ENCODE data around the gene KCNMA1.

KCNMA1 gene

DNA sequence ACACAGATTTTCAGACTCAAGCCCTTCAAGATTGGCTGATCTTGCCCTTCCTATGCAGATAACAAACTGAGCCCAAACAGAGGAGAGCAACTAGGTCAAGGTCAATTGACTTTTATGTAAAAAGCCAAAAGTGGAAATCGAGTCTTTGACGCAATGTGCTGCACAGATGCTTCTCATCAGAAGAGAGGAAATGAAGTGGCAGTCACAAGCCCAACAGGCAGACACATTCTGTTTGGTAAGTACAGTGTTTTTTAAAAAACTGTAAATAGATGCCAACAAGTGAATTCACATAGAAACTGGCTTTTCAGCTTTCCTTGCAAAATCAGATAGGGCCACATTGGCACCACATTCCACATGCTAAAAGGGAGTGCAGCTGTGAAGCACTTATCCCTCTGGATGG, 606.6 kb downstream of the KCNMA1 start:
- no peaks in the 10 kb centered on the region for H3K9me3 ChIP-seq (ENCODE audit: insufficient read depth, low read length)

DNA sequence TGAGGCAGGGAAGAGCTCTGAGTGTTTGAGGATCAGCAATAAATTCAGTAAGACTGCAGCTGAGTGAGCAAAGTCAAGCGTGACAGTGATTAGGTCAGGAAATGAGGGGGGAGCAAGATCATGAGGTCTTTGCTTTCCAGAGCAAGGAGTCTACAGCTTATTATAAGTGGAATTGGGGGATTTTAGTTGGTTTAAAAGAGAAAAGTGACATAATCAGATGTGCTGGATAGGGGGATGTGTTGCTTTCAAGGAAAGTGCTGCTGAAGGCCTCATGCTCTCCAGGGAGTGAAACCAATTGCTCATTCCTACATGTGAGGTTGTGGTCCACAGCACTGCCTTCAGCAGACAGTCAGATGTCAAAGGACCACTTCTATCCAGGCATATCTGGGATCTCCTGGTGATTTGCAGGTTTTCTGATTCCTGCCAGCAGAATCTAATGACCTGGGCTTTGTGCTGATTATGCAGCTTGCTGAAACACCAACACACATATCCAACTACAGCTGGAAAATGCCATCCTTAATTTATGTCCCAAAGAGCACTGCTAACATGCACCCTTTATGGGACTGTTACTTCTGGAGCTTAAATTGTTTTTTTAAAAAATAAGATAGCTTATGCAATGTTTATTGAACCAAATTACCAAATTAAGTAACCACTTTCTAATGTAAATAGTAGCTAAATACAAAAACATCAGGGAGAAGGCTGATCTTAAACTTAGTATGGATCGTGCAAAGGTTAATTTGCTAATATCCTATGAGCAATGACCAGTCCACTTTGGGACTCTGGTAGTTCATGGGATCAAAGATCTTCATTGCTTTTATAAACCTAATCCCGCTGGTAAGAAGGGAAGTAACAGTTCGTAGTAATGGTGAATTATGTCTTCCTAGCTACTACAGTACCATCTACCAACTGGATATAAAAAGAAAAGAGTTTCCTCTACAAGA, 607.6 kb downstream of the KCNMA1 start:
- Histone ChIP-seq H3K4me3 (ENCODE audit: insufficient read depth, low read length, poor library complexity, severe bottlenecking) (no peak overlapping the region), H3K9me2 (replicated peaks; ENCODE audit: insufficient read depth, low read length) (no peaks in the 10 kb centered on the region), H3K27ac (ENCODE audit: low read depth, low read length) (no peak overlapping the region), H3K36me3 (ENCODE audit: low read length) (no peaks in the 10 kb centered on the region), H3K9ac (ENCODE audit: low read length) (no peak overlapping the region), H2AFZ (ENCODE audit: low read depth, low read length, severe bottlenecking) (no peak overlapping the region), H3K4me2 (ENCODE audit: low read depth, low read length, poor library complexity, severe bottlenecking) (no peak overlapping the region), H3K27me3 (ENCODE audit: low read length) (no peaks in the 10 kb centered on the region), H3F3A (ENCODE audit: insufficient read depth) (no peaks in the 10 kb centered on the region), H3K9me3 (ENCODE audit: insufficient read depth, low read length) (no peaks in the 10 kb centered on the region), H4K20me1 (ENCODE audit: low read depth, low read length) (no peaks in the 10 kb centered on the region), H3K79me2 (ENCODE audit: insufficient read depth, low read length) (no peaks in the 10 kb centered on the region)
- TF ChIP-seq, protein P1, sequence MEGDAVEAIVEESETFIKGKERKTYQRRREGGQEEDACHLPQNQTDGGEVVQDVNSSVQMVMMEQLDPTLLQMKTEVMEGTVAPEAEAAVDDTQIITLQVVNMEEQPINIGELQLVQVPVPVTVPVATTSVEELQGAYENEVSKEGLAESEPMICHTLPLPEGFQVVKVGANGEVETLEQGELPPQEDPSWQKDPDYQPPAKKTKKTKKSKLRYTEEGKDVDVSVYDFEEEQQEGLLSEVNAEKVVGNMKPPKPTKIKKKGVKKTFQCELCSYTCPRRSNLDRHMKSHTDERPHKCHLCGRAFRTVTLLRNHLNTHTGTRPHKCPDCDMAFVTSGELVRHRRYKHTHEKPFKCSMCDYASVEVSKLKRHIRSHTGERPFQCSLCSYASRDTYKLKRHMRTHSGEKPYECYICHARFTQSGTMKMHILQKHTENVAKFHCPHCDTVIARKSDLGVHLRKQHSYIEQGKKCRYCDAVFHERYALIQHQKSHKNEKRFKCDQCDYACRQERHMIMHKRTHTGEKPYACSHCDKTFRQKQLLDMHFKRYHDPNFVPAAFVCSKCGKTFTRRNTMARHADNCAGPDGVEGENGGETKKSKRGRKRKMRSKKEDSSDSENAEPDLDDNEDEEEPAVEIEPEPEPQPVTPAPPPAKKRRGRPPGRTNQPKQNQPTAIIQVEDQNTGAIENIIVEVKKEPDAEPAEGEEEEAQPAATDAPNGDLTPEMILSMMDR (IDR thresholded peaks at IDR 0.05; ENCODE audit: insufficient read depth, low read length, poor library complexity, severe bottlenecking): no peak
- no peak for TF ChIP-seq EZH2phosphoT487 (conservative IDR thresholded peaks at IDR 0.05; ENCODE audit: low read length)

More for the DNA sequence above, 606.6 kb downstream of the KCNMA1 start:
- H3K4me2 ChIP-seq (ENCODE audit: low read depth, low read length, poor library complexity, severe bottlenecking): no peak overlapping the region
- no peaks in the 10 kb centered on the region for H3K36me3 ChIP-seq (ENCODE audit: low read length)
- H3K9me2 ChIP-seq (replicated peaks; ENCODE audit: insufficient read depth, low read length): no peaks in the 10 kb centered on the region
- H3K27ac ChIP-seq (ENCODE audit: low read depth, low read length): no peak overlapping the region
- H4K20me1 ChIP-seq (ENCODE audit: low read depth, low read length): no peaks in the 10 kb centered on the region
- H3K27me3 ChIP-seq (ENCODE audit: low read length): no peaks in the 10 kb centered on the region
- H3K9ac ChIP-seq (ENCODE audit: low read length): no peak overlapping the region
- H3K79me2 ChIP-seq (ENCODE audit: insufficient read depth, low read length): no peaks in the 10 kb centered on the region
- no peak overlapping the region for H2AFZ ChIP-seq (ENCODE audit: low read depth, low read length, severe bottlenecking)
- TF ChIP-seq EZH2phosphoT487 (conservative IDR thresholded peaks at IDR 0.05; ENCODE audit: low read length): no peak
- TF ChIP-seq, protein P1 (IDR thresholded peaks at IDR 0.05; ENCODE audit: insufficient read depth, low read length, poor library complexity, severe bottlenecking): no peak
- no peak overlapping the region for H3K4me3 ChIP-seq (ENCODE audit: insufficient read depth, low read length, poor library complexity, severe bottlenecking)
- no peaks in the 10 kb centered on the region for H3F3A ChIP-seq (ENCODE audit: insufficient read depth)

DNA sequence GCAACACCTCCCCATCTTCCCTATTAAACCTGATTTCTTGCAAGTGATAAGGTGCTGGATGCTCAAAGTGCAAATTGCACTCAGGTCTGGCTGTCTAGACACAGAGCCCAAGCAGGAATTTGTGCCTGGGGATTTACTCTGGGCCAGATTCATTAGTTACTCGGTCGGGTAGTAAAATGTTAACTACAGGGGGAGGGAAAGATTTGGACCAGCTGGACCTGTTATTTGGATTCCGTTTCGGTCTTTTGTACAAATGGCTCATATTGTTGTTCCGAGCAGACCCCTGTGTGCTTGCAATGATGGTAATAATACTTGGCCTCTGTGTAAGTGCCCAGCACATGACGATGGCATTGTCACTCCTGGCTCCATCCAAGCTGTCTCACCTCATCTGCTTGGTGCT, 609.6 kb downstream of the KCNMA1 start:
- H3K27me3 ChIP-seq (ENCODE audit: low read length): no peaks in the 10 kb centered on the region
- H3K36me3 ChIP-seq (ENCODE audit: low read length): no peaks in the 10 kb centered on the region
- no peak overlapping the region for H3K9ac ChIP-seq (ENCODE audit: low read length)
- TF ChIP-seq EZH2phosphoT487 (conservative IDR thresholded peaks at IDR 0.05; ENCODE audit: low read length): no peak
- TF ChIP-seq, protein P1 (IDR thresholded peaks at IDR 0.05; ENCODE audit: insufficient read depth, low read length, poor library complexity, severe bottlenecking): no peak
- H4K20me1 ChIP-seq (ENCODE audit: low read depth, low read length): no peaks in the 10 kb centered on the region
- H3K4me2 ChIP-seq (ENCODE audit: low read depth, low read length, poor library complexity, severe bottlenecking): no peak overlapping the region
- H3K9me3 ChIP-seq (ENCODE audit: insufficient read depth, low read length): no peaks in the 10 kb centered on the region
- no peaks in the 10 kb centered on the region for H3F3A ChIP-seq (ENCODE audit: insufficient read depth)
- no peaks in the 10 kb centered on the region for H3K79me2 ChIP-seq (ENCODE audit: insufficient read depth, low read length)
- H3K4me3 ChIP-seq (ENCODE audit: insufficient read depth, low read length, poor library complexity, severe bottlenecking): no peak overlapping the region
- H2AFZ ChIP-seq (ENCODE audit: low read depth, low read length, severe bottlenecking): no peak overlapping the region
- H3K9me2 ChIP-seq (replicated peaks; ENCODE audit: insufficient read depth, low read length): no peaks in the 10 kb centered on the region
- H3K27ac ChIP-seq (ENCODE audit: low read depth, low read length): no peak overlapping the region

All from SU-DHL-6 (cell line).